Mesenchymal stem cell (in vitro differentiated cells and primary cell): ENCODE measurements around the gene ATP9B.

Source experiments
- DNase-seq: peaks from one replicate; pipeline ENCODE4 v3.0.0-alpha.2; 2013
- H2AFZ ChIP-seq: one replicate; pipeline ENCODE4 v1.6.1; 2013; ENCODE audit warnings: low read depth, mild to moderate bottlenecking, control low read depth, inconsistent platforms, low read length, moderate library complexity
- H2AK5ac ChIP-seq: 2 replicates; pipeline ENCODE4 v1.6.1; 2013; ENCODE audit warnings: low read length, moderate library complexity, mild to moderate bottlenecking, inconsistent platforms; ENCODE audit not compliant: severe bottlenecking
- H2BK120ac ChIP-seq: one replicate; pipeline ENCODE4 v1.6.1; 2013; ENCODE audit warnings: low read depth, mild to moderate bottlenecking, inconsistent platforms, low read length, moderate library complexity
- H2BK12ac ChIP-seq, 2 experiments: one replicate each; pipeline ENCODE4 v1.6.1; 2013; ENCODE audit warnings: inconsistent platforms in 2 of 2, low read length in 2 of 2, mild to moderate bottlenecking in 2 of 2, moderate library complexity in 2 of 2, control low read depth in 1 of 2
- H2BK15ac ChIP-seq: one replicate; pipeline ENCODE4 v1.6.1; 2013; ENCODE audit warnings: mild to moderate bottlenecking, low read depth, inconsistent platforms; ENCODE audit not compliant: poor library complexity, severe bottlenecking
- H2BK5ac ChIP-seq: 2 replicates; pipeline ENCODE4 v1.6.1; 2013; ENCODE audit warnings: low read depth, mild to moderate bottlenecking, low read length, control low read depth, inconsistent platforms; ENCODE audit not compliant: poor library complexity, severe bottlenecking
- H3K14ac ChIP-seq, 2 experiments: one replicate each; pipeline ENCODE4 v1.6.1; 2013; ENCODE audit warnings: inconsistent platforms in 2 of 2, low read length in 2 of 2, control low read depth in 1 of 2, mild to moderate bottlenecking in 1 of 2, moderate library complexity in 1 of 2
- H3K18ac ChIP-seq, 2 experiments: one replicate each; pipeline ENCODE4 v1.6.1; 2013; ENCODE audit warnings: inconsistent platforms in 2 of 2, low read length in 2 of 2, control low read depth in 1 of 2, low read depth in 1 of 2, mild to moderate bottlenecking in 1 of 2
- H3K23ac ChIP-seq, 2 experiments: one replicate each; pipeline ENCODE4 v1.6.1; 2013; ENCODE audit warnings: inconsistent platforms in 2 of 2, low read length in 2 of 2, mild to moderate bottlenecking in 2 of 2, moderate library complexity in 2 of 2, control low read depth in 1 of 2
- H3K27ac ChIP-seq: 2 replicates; pipeline ENCODE4 v1.5.1; 2013; ENCODE audit warnings: mild to moderate bottlenecking, moderate library complexity, low read length, control low read depth, inconsistent platforms; ENCODE audit not compliant: poor library complexity, severe bottlenecking
- H3K27me3 ChIP-seq, 2 experiments: 2 replicates each; pipeline versions ENCODE4 v1.6.1 to v1.7.0; 2013; ENCODE audit warnings: low read length in 2 of 2, mild to moderate bottlenecking in 2 of 2, moderate library complexity in 2 of 2, control low read depth in 1 of 2, inconsistent platforms in 1 of 2; ENCODE audit not compliant: control insufficient read depth in 1 of 2, insufficient read depth in 1 of 2
- H3K36me3 ChIP-seq, 2 experiments: 2 replicates each; pipeline versions ENCODE4 v1.6.1 to v1.7.0; 2013; ENCODE audit warnings: low read length in 2 of 2, control low read depth in 1 of 2, inconsistent platforms in 1 of 2, low read depth in 1 of 2, mild to moderate bottlenecking in 1 of 2; ENCODE audit not compliant: insufficient read depth in 2 of 2, control insufficient read depth in 1 of 2
- H3K4ac ChIP-seq, 2 experiments: one replicate each; pipeline ENCODE4 v1.6.1; 2013; ENCODE audit warnings: inconsistent platforms in 2 of 2, low read length in 2 of 2, mild to moderate bottlenecking in 2 of 2, moderate library complexity in 2 of 2, control low read depth in 1 of 2, low read depth in 1 of 2
- H3K4me1 ChIP-seq: 2 replicates; pipeline ENCODE4 v1.6.1; 2013; ENCODE audit warnings: low read depth, low read length, control low read depth; ENCODE audit not compliant: control insufficient read depth, insufficient read depth
- H3K4me2 ChIP-seq: 2 replicates; pipeline ENCODE4 v1.6.1; 2013; ENCODE audit warnings: low read length, mild to moderate bottlenecking, inconsistent platforms; ENCODE audit not compliant: poor library complexity, severe bottlenecking
- H3K4me3 ChIP-seq, 2 experiments: 2 replicates each; pipeline versions ENCODE4 v1.5.1 to v1.7.0; 2013; ENCODE audit warnings: low read length in 2 of 2, mild to moderate bottlenecking in 2 of 2, control low read depth in 1 of 2, low read depth in 1 of 2; ENCODE audit not compliant: insufficient read depth in 1 of 2
- H3K79me1 ChIP-seq: replicated peaks from 2 replicates; pipeline ENCODE4 v1.6.1; 2013; ENCODE audit warnings: mild to moderate bottlenecking, control low read depth, low read length, inconsistent platforms; ENCODE audit not compliant: poor library complexity, severe bottlenecking
- H3K9ac ChIP-seq: 2 replicates; pipeline ENCODE4 v1.7.0; 2013; ENCODE audit warnings: mild to moderate bottlenecking, low read length, moderate library complexity
- H3K9me3 ChIP-seq: 2 replicates; pipeline ENCODE4 v1.7.0; 2013; ENCODE audit warnings: mild to moderate bottlenecking, low read length; ENCODE audit not compliant: control insufficient read depth
- H4K8ac ChIP-seq: one replicate; pipeline ENCODE4 v1.6.1; 2013; ENCODE audit warnings: inconsistent platforms, mild to moderate bottlenecking, low read length, moderate library complexity
- H4K91ac ChIP-seq: one replicate; pipeline ENCODE4 v1.6.1; 2013; ENCODE audit warnings: mild to moderate bottlenecking, low read length, inconsistent platforms
- whole genome bisulfite sequencing: methylation state at CpG from one replicate; pipeline ENCODE4 v1.1.7; 2013; ENCODE audit warnings: mixed read lengths; 5-methylcytosine and 5-hydroxymethylcytosine counted together

The ATP9B gene

GRCh38 chr18:79315596-79315995 is 246.4 kb downstream of the ATP9B start:
- Histone ChIP-seq H3K79me1 (no peaks in the 10 kb centered on the region), H3K36me3 (peaks cover 15 to 16% of the 10 kb centered on the region in 2 experiments), H3K4me3 (no peak overlapping the region), H2BK120ac (no peak overlapping the region), H4K91ac (no peak overlapping the region), H2BK5ac (no peak overlapping the region), H3K4me1 (peaks cover 3% of the 10 kb centered on the region), H3K4me2 (no peak overlapping the region), H3K27me3 (no peaks in the 10 kb centered on the region), H3K14ac (no peak overlapping the region), H3K27ac (no peak overlapping the region), H4K8ac (no peak overlapping the region), H2BK12ac (no peak overlapping the region), H3K9ac (no peak overlapping the region), H3K18ac (no peak overlapping the region), H3K4ac (no peak overlapping the region), H2BK15ac (no peak overlapping the region), H2AK5ac (no peak overlapping the region), H3K23ac (no peak overlapping the region), H2AFZ (no peak overlapping the region), H3K9me3 (no peaks in the 10 kb centered on the region)
- DNase-seq = peak; percentile 3
- 100% methylated on average over 1 of the region's 2 CpGs for WGBS

- H3K18ac ChIP-seq = no peak overlapping the region
- no peak overlapping the region for H2BK15ac ChIP-seq
- H3K14ac ChIP-seq = no peak overlapping the region
- H3K9ac ChIP-seq = no peak overlapping the region
- peaks cover 7 to 9% of the 10 kb centered on the region in 2 experiments for H3K36me3 ChIP-seq
- no peak overlapping the region for H2AFZ ChIP-seq
- peaks cover 3% of the 10 kb centered on the region for H3K4me1 ChIP-seq
- DNase-seq = peak; percentile 2
- no peak overlapping the region for H3K27ac ChIP-seq
- no peaks in the 10 kb centered on the region for H3K79me1 ChIP-seq
- WGBS = 93% methylated on average over 2 of the region's 2 CpGs
- H3K4me3 ChIP-seq = no peak overlapping the region
- no peak overlapping the region for H2BK120ac ChIP-seq
- H2BK12ac ChIP-seq = no peak overlapping the region
- no peak overlapping the region for H3K4ac ChIP-seq
- H2BK5ac ChIP-seq = no peak overlapping the region
- no peak overlapping the region for H4K8ac ChIP-seq
- no peaks in the 10 kb centered on the region for H3K27me3 ChIP-seq
- no peak overlapping the region for H3K23ac ChIP-seq
- no peak overlapping the region for H4K91ac ChIP-seq
- no peak overlapping the region for H3K4me2 ChIP-seq
- no peaks in the 10 kb centered on the region for H3K9me3 ChIP-seq
- no peak overlapping the region for H2AK5ac ChIP-seq
These were observed 248.5 kb downstream of the ATP9B start for GRCh38 chr18:79317703-79318102.

DNA sequence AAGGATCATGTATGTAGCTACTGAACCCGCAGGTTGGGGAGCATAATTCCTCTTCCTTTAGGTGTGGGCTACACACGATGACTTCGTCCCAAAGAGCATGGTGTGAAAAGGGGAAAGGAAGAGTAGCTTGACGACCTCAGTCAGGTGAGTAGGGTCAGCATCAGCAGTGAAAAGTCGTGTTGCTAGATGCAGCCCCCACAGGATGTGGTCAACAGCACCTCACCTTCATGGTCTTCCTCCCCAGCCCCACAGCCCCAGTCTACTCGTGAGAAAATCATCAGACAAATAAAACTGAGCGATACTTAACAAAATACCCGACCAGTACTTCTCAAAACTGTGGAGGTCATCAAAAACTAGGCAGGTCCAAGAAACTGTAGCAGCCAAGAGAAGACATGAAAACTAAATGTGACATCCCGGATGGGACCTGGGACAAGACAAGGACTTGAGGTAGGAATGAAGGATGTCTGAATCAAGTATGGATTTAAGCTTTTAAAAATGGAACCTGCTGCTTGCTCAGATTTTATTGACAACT is 249.0 kb downstream of the ATP9B start:
- Histone ChIP-seq H3K27ac (no peak overlapping the region), H3K4me3 (no peak overlapping the region), H3K9me3 (no peaks in the 10 kb centered on the region), H4K91ac (no peak overlapping the region), H3K23ac (no peak overlapping the region), H2BK120ac (no peak overlapping the region), H3K36me3 (peaks cover 7 to 9% of the 10 kb centered on the region in 2 experiments), H2BK15ac (no peak overlapping the region), H3K4ac (no peak overlapping the region), H3K18ac (no peak overlapping the region), H3K79me1 (no peaks in the 10 kb centered on the region), H2AK5ac (no peak overlapping the region), H3K4me2 (no peak overlapping the region), H3K9ac (no peak overlapping the region), H3K4me1 (peaks cover 3% of the 10 kb centered on the region), H2BK12ac (no peak overlapping the region), H2BK5ac (no peak overlapping the region), H3K27me3 (no peaks in the 10 kb centered on the region), H2AFZ (no peak overlapping the region), H3K14ac (no peak overlapping the region), H4K8ac (no peak overlapping the region)
- 87% methylated on average over 9 of the region's 9 CpGs for WGBS
- DNase-seq = no peak

GRCh38 chr18:79320216-79320850 is 251.1 kb downstream of the ATP9B start:
- WGBS = 96% methylated on average over 14 of the region's 15 CpGs
- Histone ChIP-seq H3K4me2 (no peak overlapping the region), H2BK120ac (no peak overlapping the region)

More at GRCh38 chr18:79320216-79320850, 251.1 kb downstream of the ATP9B start:
- no peak overlapping the region for H4K8ac ChIP-seq
- H2AFZ ChIP-seq = no peak overlapping the region
- H3K27me3 ChIP-seq = no peaks in the 10 kb centered on the region
- no peaks in the 10 kb centered on the region for H3K9me3 ChIP-seq
- H2BK12ac ChIP-seq = no peak overlapping the region
- H3K79me1 ChIP-seq = no peaks in the 10 kb centered on the region
- no peak overlapping the region for H3K4me3 ChIP-seq
- no peak overlapping the region for H3K14ac ChIP-seq
- H4K91ac ChIP-seq = no peak overlapping the region
- no peak overlapping the region for H3K27ac ChIP-seq
- H3K9ac ChIP-seq = no peak overlapping the region
- no peak overlapping the region for H3K4ac ChIP-seq
- no peak for DNase-seq
- H3K36me3 ChIP-seq = peaks cover 7 to 9% of the 10 kb centered on the region in 2 experiments
- no peak overlapping the region for H3K23ac ChIP-seq
- no peak overlapping the region for H2BK5ac ChIP-seq
- no peak overlapping the region for H2AK5ac ChIP-seq
- H3K4me1 ChIP-seq = peaks cover 3% of the 10 kb centered on the region
- H2BK15ac ChIP-seq = no peak overlapping the region
- H3K18ac ChIP-seq = no peak overlapping the region
